IPS-NIHi11 (cell line): ENCODE data around the gene P4HA2.

Source experiments
- DNase-seq: peaks from one replicate; pipeline ENCODE4 v3.0.0; 2012; ENCODE audit warnings: mixed read lengths, low spot score

The P4HA2 gene

GRCh38 chr5:132227485-132228240 is at the start of gene P4HA2:
P4HA2 (minus strand) TSS chr5:132227853; CDS start chr5:132218626, 9,227 bp downstream.
- peak; percentile 91 for DNase-seq

- DNase-seq, result no peak
Observed at GRCh38 chr5:132277256-132277655, 49.6 kb upstream of the P4HA2 start.

- DNase-seq, result no peak
Observed at GRCh38 chr5:132275367-132276220, 47.9 kb upstream of the P4HA2 start.

- DNase-seq, result no peak
Observed at GRCh38 chr5:132274050-132274792, 46.6 kb upstream of the P4HA2 start.

DNA sequence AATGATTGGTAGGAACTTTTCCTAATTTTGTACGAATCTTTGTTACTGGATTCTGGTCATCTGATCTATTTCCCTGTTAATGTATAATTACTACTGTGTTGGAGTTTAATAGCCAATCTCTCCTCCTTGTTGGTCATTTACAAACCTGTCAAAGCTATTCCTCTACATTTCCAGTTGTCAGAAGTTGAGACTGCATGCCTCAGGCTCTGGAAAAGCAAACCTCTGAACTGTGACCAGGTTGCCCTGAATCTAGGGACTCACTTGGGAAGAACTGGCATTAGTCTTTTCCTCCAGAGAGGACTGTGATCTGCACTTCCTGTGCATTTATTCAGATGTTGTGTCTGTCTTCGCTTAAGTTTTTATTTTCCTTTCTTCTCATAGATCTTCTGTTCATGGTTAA is 46.0 kb upstream of the P4HA2 start:
- DNase-seq, result no peak

- DNase-seq, result peak; percentile 79
Observed at GRCh38 chr5:132272311-132273210, 44.9 kb upstream of the P4HA2 start.

GRCh38 chr5:132271251-132272246 is 43.9 kb upstream of the P4HA2 start:
- DNase-seq, result no peak

DNA sequence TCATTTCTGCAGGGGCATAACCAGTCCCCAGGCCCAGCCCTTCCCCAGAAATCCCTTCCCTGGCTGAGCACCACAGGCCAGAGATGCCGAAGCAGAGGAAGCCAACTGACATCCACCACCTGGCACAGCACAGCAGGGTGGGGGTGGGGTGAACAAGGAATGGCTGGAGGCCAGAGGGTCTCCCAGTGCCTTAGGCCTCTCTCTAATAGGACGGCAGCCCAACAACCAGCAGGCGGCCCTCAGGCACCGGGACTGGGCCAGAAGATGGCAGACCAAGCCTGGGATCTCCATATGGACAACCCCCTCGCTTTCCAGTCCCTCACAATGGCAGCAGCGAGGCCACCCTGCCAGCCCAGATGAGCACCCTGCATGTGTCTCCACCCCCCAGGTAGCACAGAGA is 43.1 kb upstream of the P4HA2 start:
- DNase-seq, result no peak

DNA sequence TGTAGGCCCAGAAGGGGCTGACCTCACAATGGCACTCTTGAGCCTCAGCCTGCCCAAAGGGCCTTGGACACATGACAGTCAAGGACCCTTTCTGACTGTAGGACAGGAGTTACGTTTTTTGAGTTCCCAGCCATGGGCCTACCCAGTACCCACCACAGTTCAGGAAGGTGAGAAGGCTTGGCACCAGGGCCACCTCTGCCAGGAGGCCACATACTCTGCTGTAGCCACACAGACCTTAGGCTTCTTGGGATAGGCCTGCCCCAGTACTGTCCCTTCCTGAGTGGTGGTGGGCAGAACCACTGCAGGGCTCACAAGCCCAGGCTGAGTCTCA is 42.6 kb upstream of the P4HA2 start:
- DNase-seq, result no peak

DNA sequence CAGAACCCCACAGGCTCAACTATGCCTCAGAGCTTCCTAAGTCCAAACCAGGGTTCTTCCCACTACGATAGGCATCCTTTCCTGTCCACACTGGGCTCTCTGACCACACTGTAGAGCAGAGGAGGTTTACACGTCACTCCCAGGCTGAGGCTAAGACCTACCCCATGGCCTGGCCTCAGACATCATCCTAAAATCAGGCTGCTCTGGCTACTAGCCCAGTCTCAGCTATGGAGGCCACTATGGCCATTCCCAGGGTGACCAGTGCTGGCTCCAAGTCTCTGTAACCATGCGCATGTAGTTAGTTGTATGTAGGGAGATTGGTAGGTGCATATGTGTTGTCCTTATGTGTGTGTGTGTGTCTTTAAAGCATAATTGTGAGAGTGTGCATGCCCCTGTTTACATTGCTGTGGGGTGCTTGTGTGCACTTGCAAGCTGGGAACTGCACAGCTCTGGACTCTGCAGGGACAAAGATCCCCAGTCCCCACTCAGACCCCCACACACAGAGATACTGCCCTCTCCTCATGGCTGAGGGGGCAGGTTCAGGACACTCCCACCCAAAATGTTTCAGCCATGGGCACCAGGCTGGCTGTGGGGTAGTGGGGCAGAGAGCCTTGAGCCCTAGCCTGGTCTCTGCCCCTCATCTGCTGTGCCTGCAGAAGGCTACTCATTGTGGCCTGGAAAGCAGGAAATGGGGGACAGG is 42.1 kb upstream of the P4HA2 start:
- no peak for DNase-seq

DNA sequence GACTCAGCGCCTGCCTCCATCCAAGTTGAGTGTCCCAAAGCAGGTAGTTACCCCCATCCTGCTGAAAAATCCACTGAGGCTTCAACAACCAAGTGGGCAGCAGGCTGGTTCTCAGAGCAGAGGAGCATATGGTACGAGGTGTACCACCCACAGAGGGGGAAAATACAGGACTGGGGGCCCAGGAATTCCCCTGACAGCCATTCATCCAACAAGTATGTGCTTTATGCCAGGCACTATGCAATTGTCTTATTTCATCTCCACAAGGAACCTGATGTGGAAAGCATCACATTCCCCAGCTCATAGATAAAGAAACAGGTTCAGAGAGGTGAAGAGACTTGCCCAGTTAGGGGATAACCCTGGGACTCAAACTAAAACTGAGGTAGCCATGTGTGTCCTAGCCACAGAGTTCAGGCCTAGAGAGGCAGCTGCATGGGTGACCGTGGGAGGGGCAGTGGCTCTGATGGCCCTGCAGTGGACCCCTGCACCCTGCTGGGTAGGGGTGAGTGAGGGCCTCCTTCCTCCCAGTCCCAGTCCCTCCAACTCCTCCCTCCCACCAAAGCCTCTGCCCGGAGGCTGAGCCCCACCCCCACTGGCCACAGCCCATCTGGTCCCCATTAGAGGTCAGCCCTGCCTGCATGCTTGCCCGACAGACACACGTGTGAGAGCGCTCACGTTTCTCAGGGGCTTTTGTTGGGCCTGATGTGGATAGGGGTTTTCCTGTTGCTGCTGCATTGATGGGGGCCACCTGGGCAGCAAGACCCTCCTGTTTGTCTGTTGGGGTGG is 41.3 kb upstream of the P4HA2 start:
- DNase-seq, result no peak

- no peak for DNase-seq
Observed at GRCh38 chr5:132267931-132268768, 40.5 kb upstream of the P4HA2 start.

GRCh38 chr5:132267166-132267739 is 39.6 kb upstream of the P4HA2 start:
- no peak for DNase-seq

- DNase-seq, result no peak
Observed at GRCh38 chr5:132266836-132267160, 39.1 kb upstream of the P4HA2 start.

GRCh38 chr5:132266031-132266835 is 38.6 kb upstream of the P4HA2 start:
- DNase-seq, result no peak

DNA sequence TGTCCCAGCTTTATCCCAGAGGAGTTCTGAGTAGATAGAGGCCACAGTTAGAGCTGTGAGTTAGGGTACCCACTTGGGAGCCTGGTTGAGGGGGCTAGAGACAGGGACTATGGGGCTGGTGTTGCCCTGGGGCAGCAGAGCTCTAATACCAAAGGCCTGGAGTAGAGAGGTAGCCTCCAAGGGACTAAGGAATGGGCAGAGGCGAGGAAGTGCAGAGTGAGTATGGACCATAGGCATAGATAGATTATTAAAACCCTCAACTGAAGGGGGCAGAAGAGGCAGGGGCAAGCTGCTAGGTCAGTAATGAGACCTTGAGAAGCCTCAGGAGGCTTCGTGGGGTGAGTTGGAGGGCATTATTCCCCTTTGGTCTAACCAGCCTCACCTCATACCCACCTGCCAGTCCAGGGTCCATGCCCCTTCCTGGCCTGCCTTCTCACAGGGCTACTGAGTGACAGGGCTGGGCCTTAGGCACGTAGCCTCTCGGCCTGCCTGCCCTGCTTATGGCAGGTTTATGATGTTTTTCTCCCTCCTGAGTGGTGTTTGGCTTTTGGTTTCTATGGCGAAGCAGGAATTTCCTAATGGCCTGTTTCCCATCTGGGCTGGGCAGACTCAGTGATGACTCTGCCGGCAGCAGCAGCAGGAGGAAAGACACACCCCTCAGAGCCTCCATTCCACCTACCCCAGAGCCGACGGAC is 37.8 kb upstream of the P4HA2 start:
- DNase-seq, result no peak
